ENCODE measurements around the gene POU2F1. TPM values are rescaled to one million over a fixed set of nuclear protein-coding genes. Genes with fewer than 3 reads are reported as not detected.

POU2F1 gene
- total RNA-seq, 2 experiments from 2014 or later, result 18.7 to 52.3 TPM

DNA sequence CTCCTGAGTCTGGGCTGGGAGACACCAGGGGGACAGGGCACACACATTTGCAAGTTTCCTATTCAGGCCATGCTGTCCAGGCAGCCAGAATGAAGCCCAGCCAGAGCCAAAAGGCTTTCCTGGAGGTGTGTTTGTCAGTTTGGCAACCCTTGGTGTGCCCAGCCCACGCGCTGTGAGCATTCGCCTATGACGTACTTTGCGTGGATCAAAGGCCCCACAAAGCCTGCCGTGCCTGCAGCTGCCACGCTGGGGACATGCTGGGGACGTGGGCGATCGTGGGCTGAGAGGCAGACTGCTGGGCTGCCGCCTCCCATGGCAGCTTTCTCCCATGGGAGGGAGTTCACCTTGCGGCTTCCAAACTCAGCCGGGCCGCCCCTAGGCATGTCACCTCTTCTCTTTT, 240.2 kb downstream of the POU2F1 start:
- DNase-seq (ENCODE audit: low spot score), result no peak
- ChIA-PET CTCF (ENCODE audit: unreplicated experiment) (no interaction called here), POLR2A (no interaction called here)

GRCh38 chr1:167462341-167462740, 241.7 kb downstream of the POU2F1 start:
- TF ChIP-seq, protein P1, sequence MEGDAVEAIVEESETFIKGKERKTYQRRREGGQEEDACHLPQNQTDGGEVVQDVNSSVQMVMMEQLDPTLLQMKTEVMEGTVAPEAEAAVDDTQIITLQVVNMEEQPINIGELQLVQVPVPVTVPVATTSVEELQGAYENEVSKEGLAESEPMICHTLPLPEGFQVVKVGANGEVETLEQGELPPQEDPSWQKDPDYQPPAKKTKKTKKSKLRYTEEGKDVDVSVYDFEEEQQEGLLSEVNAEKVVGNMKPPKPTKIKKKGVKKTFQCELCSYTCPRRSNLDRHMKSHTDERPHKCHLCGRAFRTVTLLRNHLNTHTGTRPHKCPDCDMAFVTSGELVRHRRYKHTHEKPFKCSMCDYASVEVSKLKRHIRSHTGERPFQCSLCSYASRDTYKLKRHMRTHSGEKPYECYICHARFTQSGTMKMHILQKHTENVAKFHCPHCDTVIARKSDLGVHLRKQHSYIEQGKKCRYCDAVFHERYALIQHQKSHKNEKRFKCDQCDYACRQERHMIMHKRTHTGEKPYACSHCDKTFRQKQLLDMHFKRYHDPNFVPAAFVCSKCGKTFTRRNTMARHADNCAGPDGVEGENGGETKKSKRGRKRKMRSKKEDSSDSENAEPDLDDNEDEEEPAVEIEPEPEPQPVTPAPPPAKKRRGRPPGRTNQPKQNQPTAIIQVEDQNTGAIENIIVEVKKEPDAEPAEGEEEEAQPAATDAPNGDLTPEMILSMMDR (conservative IDR thresholded peaks at IDR 0.05; ENCODE audit: low read length), result no peak
- TF ChIP-seq EZH2phosphoT487 (IDR thresholded peaks at IDR 0.05; ENCODE audit: borderline replicate concordance, low read depth, low read length), result no peak
- ChIA-PET POLR2A (no interaction called here), CTCF (ENCODE audit: unreplicated experiment) (no interaction called here)
- H3K4me1 ChIP-seq (ENCODE audit: insufficient read depth, low read length, poor library complexity, severe bottlenecking), result no peaks in the 10 kb centered on the region
- no peaks in the 10 kb centered on the region for H3K79me2 ChIP-seq (ENCODE audit: insufficient read depth, low read depth, low read length)
- no peaks in the 10 kb centered on the region for H3K9me2 ChIP-seq (ENCODE audit: insufficient read depth, low read length)
- H4K20me1 ChIP-seq (ENCODE audit: insufficient read depth, low read length), result no peaks in the 10 kb centered on the region
- H3K36me3 ChIP-seq (ENCODE audit: insufficient read depth, low read length), result no peaks in the 10 kb centered on the region
- no peak for DNase-seq (ENCODE audit: low spot score)
- no peak overlapping the region for H3K4me3 ChIP-seq (ENCODE audit: low read depth, low read length, poor library complexity, severe bottlenecking)
- no peak overlapping the region for H2AFZ ChIP-seq (ENCODE audit: low read length)
- H3K9me3 ChIP-seq (ENCODE audit: low read length), result no peaks in the 10 kb centered on the region
- no peak overlapping the region for H3K27ac ChIP-seq (ENCODE audit: low read depth, low read length, poor library complexity, severe bottlenecking)
- no TSS peak for BruUV-seq (replicated peaks)
- H3K4me2 ChIP-seq (ENCODE audit: low read length), result no peak overlapping the region
- intact Hi-C loops (cut with micrococcal nuclease; ENCODE audit: unreplicated experiment), result no loop called here

More for the DNA sequence above, 240.2 kb downstream of the POU2F1 start:
- H3K9me3 ChIP-seq (ENCODE audit: low read length), result no peaks in the 10 kb centered on the region
- H3K27ac ChIP-seq (ENCODE audit: low read depth, low read length, poor library complexity, severe bottlenecking), result no peak overlapping the region
- TF ChIP-seq EZH2phosphoT487 (IDR thresholded peaks at IDR 0.05; ENCODE audit: borderline replicate concordance, low read depth, low read length), result no peak
- H2AFZ ChIP-seq (ENCODE audit: low read length), result no peak overlapping the region
- H4K20me1 ChIP-seq (ENCODE audit: insufficient read depth, low read length), result no peaks in the 10 kb centered on the region
- no peaks in the 10 kb centered on the region for H3K79me2 ChIP-seq (ENCODE audit: insufficient read depth, low read depth, low read length)
- no peak overlapping the region for H3K4me3 ChIP-seq (ENCODE audit: low read depth, low read length, poor library complexity, severe bottlenecking)
- no peaks in the 10 kb centered on the region for H3K9me2 ChIP-seq (ENCODE audit: insufficient read depth, low read length)
- BruUV-seq (replicated peaks), result no TSS peak
- H3K36me3 ChIP-seq (ENCODE audit: insufficient read depth, low read length), result no peaks in the 10 kb centered on the region
- peaks cover 6% of the 10 kb centered on the region for H3K4me1 ChIP-seq (ENCODE audit: insufficient read depth, low read length, poor library complexity, severe bottlenecking)
- intact Hi-C loops (cut with micrococcal nuclease; ENCODE audit: unreplicated experiment), result no loop called here
- no peak overlapping the region for H3K4me2 ChIP-seq (ENCODE audit: low read length)

DNA sequence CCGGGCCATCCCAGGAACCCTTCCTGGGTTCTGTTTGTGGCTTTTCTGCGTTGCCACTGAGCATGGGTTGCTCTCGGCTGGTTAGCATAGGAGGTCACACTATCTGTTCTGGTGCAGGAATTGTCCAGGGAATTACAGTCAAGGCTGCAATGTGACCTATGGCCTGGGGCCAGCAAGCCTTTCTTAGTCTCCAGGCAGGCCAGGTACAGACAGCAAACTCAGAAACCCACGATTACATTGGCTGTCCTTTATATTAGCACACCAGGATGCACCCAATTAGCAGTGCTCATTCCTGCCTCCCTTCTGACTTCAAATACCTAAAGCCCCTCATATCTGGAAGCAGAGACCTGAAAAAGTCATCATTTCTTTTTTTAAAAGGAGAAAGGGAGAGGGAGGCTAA, 242.4 kb downstream of the POU2F1 start:
- H3K36me3 ChIP-seq (ENCODE audit: insufficient read depth, low read length), result no peaks in the 10 kb centered on the region
- no peaks in the 10 kb centered on the region for H3K9me2 ChIP-seq (ENCODE audit: insufficient read depth, low read length)
- H4K20me1 ChIP-seq (ENCODE audit: insufficient read depth, low read length), result no peaks in the 10 kb centered on the region
- ChIA-PET POLR2A (interaction anchor here (0.6 kb wide), 1 partner anchor 105 kb away, joined by 5 read pairs; no protein-coding TSS in a partner anchor), CTCF (ENCODE audit: unreplicated experiment) (no interaction called here)
- H2AFZ ChIP-seq (ENCODE audit: low read length), result no peak overlapping the region
- BruUV-seq (replicated peaks), result no TSS peak
- H3K79me2 ChIP-seq (ENCODE audit: insufficient read depth, low read depth, low read length), result no peaks in the 10 kb centered on the region
- no peak overlapping the region for H3K4me2 ChIP-seq (ENCODE audit: low read length)
- H3K4me3 ChIP-seq (ENCODE audit: low read depth, low read length, poor library complexity, severe bottlenecking), result no peak overlapping the region
- H3K4me1 ChIP-seq (ENCODE audit: insufficient read depth, low read length, poor library complexity, severe bottlenecking), result no peaks in the 10 kb centered on the region
- intact Hi-C loops (cut with micrococcal nuclease; ENCODE audit: unreplicated experiment), result no loop called here
- no peak for TF ChIP-seq EZH2phosphoT487 (IDR thresholded peaks at IDR 0.05; ENCODE audit: borderline replicate concordance, low read depth, low read length)
- TF ChIP-seq, protein P1 (conservative IDR thresholded peaks at IDR 0.05; ENCODE audit: low read length), result no peak
- no peak overlapping the region for H3K27ac ChIP-seq (ENCODE audit: low read depth, low read length, poor library complexity, severe bottlenecking)
- no peaks in the 10 kb centered on the region for H3K9me3 ChIP-seq (ENCODE audit: low read length)
- DNase-seq (ENCODE audit: low spot score), result no peak
